Measurements from ENCODE around the gene HSF5.

HSF5 gene, protein sequence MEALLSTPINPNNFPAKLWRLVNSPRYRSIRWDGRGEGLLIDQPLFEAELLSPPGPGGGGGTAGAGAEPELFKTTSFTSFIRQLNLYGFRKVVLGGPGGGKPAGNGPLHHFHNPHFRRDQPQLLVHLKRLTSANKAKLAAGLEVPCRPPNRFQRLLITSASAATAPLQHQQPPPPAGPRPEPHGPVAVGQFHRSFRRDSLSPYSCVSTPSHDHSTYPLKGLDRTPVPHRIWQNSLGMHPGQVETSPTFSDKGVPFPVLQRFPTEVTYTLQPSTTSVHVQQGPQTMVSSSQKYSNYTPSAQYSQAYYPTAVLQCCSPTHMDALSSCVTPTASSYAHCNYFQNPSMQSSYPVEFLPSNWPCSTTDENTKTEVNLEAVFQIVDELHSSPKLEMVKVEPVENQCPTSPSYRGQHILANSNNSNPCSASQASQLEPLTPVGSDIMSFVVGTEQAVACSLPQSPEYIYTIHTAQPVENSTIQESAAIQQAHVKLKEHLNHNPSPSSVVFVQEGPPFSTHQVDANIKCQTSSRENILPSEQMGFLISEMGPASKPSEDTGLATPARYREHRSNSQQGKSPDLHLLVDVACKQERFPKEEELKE

DNA sequence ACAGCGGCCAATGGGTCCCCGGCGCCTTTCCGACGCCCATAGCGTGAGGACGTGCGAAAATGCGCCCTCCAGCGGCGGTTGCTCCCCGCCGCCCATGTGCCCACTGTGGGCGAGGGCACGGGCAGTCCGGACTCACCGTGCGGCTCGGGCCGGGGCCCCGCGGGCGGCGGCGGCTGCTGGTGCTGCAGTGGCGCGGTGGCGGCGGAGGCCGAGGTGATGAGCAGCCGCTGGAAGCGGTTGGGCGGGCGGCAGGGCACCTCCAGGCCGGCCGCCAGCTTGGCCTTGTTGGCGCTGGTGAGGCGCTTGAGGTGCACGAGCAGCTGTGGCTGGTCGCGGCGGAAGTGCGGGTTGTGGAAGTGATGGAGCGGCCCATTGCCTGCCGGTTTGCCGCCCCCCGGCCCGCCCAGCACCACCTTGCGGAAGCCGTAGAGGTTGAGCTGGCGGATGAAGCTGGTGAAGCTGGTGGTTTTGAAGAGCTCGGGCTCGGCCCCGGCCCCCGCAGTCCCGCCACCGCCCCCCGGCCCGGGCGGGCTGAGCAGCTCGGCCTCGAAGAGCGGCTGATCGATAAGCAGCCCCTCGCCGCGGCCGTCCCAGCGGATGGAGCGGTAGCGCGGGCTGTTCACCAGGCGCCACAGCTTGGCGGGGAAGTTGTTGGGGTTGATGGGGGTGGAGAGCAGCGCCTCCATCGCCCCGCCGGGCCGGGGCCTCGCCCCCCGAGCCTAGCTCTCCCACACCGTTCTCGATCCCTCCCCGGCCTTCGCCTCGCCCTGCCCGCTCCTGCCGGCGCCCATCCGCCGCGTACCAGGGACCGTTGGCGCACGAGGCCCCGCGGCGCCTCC lies at the start of gene HSF5:
TSS of gene HSF5 (minus strand) at position 820 of the 839 bp plus-strand sequence. CDS start at position 686, 134 bp downstream.
- TF ChIP-seq POLR2A (IDR thresholded peaks at IDR 0.05; ENCODE audit: low read depth, low read length), result no peak
- DNase-seq (ENCODE audit: insufficient read length, low spot score) (no peak), FAIRE-seq (no peak)

DNA sequence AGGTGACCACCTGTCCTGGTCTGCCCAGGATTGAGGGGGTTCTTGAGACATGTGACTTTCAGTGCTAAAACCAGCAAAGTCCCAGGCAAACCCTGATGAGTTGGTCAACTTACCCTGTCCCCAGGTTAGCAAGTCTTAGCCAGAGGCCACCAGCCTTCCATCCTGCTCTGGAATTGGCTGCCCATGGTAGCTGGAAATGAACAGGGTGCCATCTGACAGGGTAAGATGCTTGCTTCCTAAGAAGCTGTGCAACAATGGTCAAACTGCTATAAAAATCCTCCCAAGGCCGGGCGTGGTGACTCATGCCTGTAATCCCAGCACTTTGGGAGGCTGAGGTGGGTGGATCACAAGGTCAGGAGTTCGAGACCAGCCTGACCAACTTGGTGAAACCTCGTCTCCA lies 49.1 kb upstream of the HSF5 start:
- TF ChIP-seq POLR2A (IDR thresholded peaks at IDR 0.05; ENCODE audit: low read depth, low read length), result no peak
- no peak for FAIRE-seq
- DNase-seq (ENCODE audit: insufficient read length, low spot score), result no peak

DNA sequence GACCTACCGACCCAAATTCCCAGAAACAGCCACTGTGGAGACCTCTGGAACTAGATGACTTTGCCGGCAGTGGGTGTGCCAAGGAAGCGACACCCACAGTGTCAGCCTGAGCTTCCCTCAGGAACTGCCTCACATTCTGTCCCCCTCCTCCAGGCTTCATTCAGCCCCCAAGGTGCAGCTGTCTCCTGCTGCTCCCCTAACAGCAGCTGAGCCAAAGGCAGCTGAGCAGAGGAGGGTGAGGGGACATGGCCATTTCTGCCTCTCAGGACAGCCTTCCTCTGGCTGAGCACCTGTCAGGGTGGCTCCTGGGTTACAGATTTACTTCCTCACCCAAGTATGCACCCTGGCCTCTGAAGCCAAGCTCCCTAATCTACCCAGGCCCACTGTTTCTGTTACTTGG lies 48.3 kb upstream of the HSF5 start:
- DNase-seq (ENCODE audit: insufficient read length, low spot score) (no peak), FAIRE-seq (no peak)
- TF ChIP-seq POLR2A (IDR thresholded peaks at IDR 0.05; ENCODE audit: low read depth, low read length), result no peak

DNA sequence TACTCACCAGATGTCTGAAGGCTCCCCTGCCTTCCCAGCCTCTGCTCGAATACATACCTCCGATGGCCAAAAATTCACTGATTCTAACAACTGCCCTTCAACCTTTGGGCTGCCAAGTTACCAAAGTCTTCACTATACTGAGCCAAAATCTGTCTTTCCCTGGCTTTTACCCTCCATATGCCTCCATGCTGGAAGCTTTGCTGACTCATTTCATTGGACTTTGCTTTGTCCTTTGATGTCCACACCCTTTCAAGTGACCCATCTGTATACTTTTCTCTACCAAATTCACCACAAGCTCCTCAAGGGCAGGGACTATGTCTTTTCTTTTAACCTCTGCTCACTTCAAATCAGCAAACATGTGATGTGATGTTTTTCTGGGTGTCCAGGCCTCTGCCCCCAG lies 47.2 kb upstream of the HSF5 start:
- DNase-seq (ENCODE audit: insufficient read length, low spot score), result peak; percentile 91
- no peak for TF ChIP-seq POLR2A (IDR thresholded peaks at IDR 0.05; ENCODE audit: low read depth, low read length)
- no peak for FAIRE-seq

DNA sequence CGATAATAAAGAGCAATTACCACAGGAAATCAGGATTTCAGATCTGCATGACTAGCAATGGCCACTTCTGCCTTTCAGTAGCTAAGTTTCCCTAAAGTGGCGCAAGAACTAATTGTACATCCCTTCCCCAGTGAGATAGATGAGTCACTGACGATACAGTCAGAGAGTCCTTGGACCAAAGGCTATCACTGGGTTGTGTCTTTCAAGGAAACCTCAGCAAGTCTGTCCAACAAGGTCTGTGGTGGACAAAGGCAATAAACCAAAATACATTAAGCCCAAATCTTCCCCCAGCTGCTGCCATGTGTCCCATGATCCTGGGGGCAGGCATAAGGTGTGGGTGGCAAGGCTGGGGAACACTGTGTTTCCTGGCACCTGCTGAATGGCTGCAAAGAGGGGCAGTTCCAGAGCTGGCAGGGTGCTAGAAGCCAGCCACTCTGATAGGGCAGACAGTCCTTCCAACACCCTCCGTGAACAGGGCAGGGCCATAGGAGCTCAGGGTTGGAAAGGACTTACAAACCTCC lies 46.8 kb upstream of the HSF5 start:
- no peak for TF ChIP-seq POLR2A (IDR thresholded peaks at IDR 0.05; ENCODE audit: low read depth, low read length)
- FAIRE-seq (peak; percentile 30), DNase-seq (ENCODE audit: insufficient read length, low spot score) (peak; percentile 99)

DNA sequence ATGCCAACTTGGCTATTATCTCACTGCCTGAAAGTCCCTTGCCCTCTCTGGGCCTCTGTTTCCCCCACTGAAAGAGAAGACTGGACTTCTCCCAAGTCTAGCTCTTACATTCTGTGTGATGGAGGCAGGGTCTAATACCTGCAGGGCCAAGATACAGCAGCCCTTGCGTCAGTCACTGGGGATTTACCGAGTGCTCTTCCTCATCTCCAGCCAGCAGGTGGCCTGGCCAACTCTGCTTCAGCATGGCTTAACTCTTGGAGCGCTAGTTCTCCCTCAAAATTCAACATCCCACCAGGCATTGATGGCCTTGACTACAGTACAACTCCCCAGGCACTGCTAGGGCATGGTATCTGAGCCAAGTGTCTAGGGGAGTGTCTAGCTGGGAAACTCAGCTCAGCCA lies 46.1 kb upstream of the HSF5 start:
- no peak for FAIRE-seq
- no peak for DNase-seq (ENCODE audit: insufficient read length, low spot score)
- no peak for TF ChIP-seq POLR2A (IDR thresholded peaks at IDR 0.05; ENCODE audit: low read depth, low read length)

DNA sequence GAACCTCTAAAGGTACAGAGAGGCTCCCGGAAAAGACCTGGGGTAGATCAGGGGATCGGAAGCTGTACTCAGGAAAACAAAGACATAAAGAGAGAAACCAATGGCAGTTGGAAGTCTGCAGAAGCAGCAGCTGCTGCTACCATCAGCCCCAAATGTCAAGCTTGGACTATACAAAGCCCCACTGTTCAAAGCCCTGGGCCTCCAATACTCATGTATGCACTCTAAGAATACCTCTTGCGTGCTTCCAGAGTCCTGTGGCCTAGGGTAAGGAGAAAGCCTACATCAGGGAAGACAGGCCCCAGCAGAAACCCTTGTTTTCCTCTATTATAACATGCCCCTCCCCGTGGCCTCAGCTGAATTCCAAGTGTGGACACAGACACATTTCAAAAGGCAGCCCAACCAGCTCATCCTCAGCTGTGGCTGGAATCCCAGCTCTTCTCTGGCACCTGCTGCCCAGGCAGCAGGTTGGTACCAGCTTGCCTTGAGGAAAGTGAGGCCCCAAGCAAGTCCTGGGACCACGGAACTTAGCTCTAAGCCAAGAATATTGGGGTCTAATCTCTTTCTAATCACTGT lies 45.5 kb upstream of the HSF5 start:
- TF ChIP-seq POLR2A (IDR thresholded peaks at IDR 0.05; ENCODE audit: low read depth, low read length), result no peak
- no peak for FAIRE-seq
- DNase-seq (ENCODE audit: insufficient read length, low spot score), result no peak

DNA sequence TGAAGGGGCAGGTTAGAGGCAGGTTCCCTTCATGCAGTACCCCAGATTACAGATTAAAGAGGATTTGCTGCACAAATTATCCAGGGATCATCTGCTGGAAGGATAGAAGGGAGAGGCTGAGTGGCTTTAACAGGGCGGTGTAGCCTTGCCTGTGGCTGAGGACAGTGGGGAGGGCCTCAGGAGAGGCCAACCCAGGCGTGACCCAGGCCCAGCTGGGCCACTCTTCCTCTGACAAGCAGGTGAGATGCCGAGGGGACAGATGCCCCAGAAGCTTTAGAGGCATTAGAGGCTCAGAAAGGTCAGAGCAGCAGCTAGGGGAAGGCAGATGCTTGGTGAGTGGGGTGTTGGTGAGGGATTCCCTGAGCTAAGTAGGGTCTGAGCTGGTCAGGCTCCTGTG lies 44.3 kb upstream of the HSF5 start:
- no peak for DNase-seq (ENCODE audit: insufficient read length, low spot score)
- no peak for TF ChIP-seq POLR2A (IDR thresholded peaks at IDR 0.05; ENCODE audit: low read depth, low read length)
- no peak for FAIRE-seq

DNA sequence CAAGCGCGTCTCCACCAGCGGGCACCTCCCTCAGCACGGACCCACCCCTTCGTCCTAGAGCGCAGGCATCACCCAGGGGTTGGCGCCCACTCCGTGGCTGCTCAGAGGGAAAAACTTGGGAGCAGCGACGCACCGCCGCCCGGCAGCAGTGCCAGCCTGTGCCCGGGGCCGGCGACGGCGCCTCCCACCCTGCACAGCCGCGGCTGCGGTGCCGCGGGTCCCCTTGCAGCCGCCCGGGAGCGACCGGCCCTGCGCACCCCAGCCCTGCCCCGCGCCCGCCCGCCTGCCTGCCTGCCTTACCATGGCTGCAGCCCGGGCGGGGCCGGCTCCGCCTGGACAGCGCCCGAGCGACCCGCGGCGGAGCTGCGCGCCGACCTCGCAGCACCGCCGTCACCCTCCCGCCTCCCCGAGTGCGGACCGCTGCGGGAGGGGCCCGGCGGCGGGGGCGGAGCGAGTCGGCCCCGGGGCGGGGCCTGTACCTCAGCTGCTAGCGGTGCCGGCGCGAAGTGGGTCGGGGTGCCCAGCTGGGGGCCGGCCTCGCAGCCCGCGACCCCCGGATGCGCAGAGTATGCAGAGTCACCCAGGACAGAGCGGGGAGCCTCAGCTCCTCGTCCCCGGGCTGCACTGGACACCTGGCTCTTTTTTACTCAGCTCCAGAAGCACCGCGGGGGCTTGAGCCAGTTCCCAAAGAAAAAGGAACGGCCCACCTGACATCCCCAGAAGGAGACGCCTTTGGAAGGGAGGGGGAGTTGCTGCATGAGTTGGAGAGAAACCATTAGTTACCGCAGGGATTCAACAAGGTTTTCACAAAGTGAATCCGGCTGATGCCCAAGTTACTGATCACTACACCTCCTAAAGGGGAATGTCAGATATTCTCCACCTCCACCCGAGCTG lies 43.7 kb upstream of the HSF5 start:
- peak; percentile 56; the same call in 1 of the 2 replicates for TF ChIP-seq POLR2A (IDR thresholded peaks at IDR 0.05; ENCODE audit: low read depth, low read length)
- DNase-seq (ENCODE audit: insufficient read length, low spot score), result peak; percentile 69
- no peak for FAIRE-seq

DNA sequence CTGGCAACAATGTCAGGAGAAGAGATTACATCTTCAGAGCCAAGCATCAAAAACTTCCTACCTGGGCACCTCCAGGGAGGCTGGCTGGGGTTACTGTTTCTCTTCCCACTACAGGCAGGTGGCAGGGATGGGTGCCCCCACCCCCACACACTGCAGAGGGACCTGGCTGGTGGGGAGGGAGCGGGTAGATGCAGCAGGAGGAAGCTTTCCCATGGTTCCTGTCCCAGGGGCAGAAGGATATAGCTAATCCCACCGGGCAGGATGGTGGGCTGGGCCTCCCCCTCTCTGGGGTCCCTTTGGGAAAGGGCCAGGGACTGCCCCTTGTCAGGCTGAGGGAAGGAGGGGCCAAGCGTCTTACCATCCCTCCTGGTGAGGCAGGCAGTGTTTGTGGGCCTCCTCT lies 42.9 kb upstream of the HSF5 start:
- FAIRE-seq, result no peak

DNA sequence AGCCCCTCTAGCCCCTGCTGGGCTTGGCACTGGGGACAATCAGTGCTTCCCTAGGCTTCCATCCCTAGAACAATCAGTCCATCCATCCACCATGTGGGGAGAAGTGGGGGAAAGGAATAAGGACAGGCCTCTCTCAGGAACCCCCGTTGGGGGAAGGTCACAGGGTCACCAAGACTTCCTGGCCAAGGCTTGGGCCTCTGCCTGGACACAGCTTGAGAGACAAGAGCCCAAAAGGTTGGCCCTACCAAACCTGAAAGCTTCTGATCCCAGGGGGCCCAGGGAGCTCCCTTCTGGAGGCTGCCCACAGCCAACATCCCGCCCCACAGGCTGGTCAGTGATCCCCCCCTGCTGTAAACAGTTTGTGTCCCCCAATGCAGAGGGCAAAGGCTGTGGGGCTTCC lies 42.4 kb upstream of the HSF5 start:
- FAIRE-seq (no peak), DNase-seq (ENCODE audit: insufficient read length, low spot score) (no peak)
- TF ChIP-seq POLR2A (IDR thresholded peaks at IDR 0.05; ENCODE audit: low read depth, low read length), result no peak

More for the DNA sequence above, 42.9 kb upstream of the HSF5 start:
- DNase-seq (ENCODE audit: insufficient read length, low spot score), result no peak
- no peak for TF ChIP-seq POLR2A (IDR thresholded peaks at IDR 0.05; ENCODE audit: low read depth, low read length)

DNA sequence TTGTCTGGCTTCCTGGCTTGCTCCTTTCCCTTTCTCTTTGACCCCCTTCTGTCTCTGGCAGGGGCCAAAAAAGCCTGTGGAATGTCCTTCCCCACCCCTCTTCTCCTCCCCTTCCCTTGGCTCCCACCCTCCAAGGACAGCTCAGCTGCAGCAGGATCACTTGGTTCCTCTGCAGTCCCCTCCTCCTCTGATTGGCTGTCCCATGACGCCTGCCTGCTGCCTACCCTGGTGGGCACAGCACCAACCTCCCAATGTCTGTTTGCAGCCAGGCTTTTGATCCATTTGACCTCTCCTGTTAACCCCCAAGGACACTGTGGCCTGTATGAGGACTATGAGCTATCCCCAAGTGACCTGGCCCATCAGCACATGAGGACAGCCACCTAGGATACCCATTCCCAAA lies 41.1 kb upstream of the HSF5 start:
- TF ChIP-seq POLR2A (IDR thresholded peaks at IDR 0.05; ENCODE audit: low read depth, low read length), result no peak
- DNase-seq (ENCODE audit: insufficient read length, low spot score) (no peak), FAIRE-seq (no peak)

DNA sequence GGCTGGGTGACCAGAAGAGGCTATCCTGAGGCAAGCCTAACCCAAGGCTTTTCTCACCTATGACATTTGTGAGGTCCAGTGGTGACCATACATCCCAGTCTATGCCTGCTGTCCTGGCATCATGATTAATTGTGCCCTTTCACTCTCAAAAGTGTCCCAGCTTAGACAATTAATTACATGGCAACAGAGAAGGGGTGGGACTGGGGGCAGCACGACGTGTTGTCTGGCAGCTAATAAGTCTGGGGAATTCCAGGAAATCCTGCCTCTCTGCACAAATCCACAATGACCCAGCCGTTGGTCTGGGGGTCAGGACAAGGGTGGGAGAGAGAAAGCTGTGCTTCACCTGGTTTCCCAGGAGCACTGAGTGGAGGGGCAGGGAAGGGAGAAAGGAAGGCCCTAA lies 40.2 kb upstream of the HSF5 start:
- DNase-seq (ENCODE audit: insufficient read length, low spot score), result no peak
- no peak for FAIRE-seq
- TF ChIP-seq POLR2A (IDR thresholded peaks at IDR 0.05; ENCODE audit: low read depth, low read length), result no peak
